GM18508 (cell line): Measurements from ENCODE around the gene TRHDE.

Experiments used
- ATAC-seq: cut with Tn5 transposase; IDR thresholded peaks from one replicate; pipeline ENCODE4 v1.9.1; 2021; ENCODE audit warnings: moderate number of reproducible peaks; ENCODE audit not compliant: insufficient read depth, unreplicated experiment

TRHDE gene

DNA sequence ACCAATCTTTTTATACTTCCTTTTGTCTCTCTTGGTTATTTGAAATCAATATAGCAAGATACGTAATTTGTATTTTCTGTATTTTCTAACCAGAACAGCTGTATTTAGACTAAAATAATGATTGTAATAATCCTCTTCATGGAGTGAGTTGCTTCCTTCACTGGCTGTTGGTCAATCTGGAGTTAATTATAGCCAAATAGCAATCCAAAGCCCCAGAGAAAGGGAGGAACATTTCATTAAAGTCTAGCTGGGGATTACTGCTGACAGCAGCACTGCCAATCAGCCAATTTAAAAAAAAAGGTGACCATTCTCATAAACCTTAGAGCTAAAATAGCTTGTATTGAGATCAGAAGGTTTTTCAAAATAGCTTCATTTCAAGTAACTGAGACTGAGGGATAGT, 118.0 kb downstream of the TRHDE start:
- no peak for ATAC-seq

DNA sequence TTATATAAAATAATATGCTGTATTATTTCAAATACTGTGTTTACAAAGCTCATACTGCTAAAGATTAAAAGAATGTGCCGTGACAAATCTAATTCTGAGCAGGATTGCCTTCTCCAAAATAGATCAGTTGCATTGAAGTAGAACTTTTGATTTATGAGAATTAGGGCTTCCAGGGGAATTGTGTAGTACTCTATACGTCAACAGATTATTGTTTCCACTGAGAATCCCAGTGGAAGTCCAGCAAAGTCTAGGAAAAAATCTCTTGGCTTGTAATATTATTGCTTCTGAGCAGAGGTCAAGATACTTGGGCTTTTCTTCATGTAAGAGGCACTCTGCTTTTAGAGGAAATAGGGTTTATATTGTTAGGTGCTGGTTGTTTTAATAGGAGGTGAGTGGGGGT, 133.9 kb downstream of the TRHDE start:
- ATAC-seq, result no peak

DNA sequence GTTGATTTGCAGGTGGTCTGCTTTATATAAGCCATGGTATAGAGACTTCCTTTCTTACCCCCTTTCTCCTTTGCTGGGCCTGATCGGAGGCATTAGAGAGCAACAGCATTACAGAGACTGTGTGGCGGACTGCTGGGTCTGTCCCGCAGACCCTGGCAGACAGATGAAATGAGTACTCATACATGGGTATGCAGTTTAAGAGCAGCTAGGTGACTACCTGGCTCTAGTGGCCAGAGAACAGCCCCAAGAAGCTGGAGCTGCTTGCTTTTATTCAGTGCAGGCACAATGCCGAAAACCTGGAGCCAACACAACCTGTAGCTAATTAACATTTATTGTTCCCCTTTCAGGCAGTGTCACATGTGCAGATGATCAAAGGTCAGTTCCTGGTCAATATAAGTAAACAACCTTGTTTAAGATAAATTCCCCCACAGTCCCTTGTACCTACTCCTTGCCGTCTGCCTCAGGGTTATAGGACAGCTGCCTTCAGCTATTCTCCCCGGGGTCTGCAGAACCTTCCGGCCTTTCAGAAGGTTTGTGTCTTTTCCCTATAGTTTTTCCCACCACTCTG, 160.0 kb downstream of the TRHDE start:
- no peak for ATAC-seq

DNA sequence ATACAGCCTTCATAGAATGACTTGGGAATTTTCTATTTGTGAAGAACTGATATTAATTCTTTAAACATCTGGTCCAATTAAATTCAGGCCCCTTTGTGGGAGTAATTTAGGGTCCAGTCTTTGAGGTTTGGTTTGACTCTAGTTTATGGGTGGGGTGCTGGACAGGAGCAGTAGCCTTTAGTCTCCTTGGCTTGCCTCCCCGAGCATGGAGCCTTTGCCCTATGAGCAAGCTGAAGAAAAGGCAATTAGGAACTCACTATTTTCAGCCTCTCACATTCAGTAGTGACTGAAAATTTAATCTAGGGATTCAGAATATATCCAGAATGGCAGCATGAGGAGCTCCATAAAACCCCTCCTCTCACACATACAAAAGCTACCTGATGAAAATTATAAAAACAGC, 161.1 kb downstream of the TRHDE start:
- no peak for ATAC-seq

DNA sequence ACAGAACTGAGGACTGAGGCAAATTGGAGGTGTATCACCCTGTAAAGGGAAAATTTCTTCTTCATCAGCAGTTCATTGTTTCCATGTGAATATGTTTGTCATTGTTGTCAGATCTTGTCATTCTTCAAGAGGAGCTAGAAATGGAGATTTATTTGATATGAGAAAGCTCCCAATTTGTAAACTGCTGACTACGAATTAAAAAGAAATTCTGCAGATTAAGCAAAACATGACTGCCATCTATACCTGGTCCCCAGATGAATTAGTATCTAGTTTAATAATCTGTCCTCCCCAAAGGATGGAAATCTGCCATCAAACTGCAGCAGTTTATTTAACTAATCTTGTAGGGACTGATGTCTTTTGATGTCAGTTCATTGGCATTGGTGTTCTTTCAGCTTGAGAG, 162.8 kb downstream of the TRHDE start:
- no peak for ATAC-seq

DNA sequence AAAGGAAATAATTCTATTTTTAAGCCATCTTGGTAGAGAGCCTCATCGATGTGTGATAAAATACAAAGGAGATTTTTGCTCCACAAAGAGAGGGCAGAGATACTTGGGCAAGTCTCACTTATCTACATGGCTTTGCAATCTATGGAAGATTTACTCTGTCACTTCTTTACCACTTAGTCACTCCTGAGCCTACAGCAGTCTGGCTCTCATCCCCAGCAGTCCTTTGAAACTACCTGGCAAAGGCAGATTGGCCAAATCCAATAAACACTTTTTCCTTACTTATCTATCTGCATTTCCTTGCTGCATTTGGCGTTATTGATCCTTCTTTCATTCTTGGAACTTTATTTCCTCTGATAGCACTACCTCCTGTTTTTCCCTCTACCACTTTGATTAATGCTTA, 170.0 kb downstream of the TRHDE start:
- ATAC-seq, result no peak

DNA sequence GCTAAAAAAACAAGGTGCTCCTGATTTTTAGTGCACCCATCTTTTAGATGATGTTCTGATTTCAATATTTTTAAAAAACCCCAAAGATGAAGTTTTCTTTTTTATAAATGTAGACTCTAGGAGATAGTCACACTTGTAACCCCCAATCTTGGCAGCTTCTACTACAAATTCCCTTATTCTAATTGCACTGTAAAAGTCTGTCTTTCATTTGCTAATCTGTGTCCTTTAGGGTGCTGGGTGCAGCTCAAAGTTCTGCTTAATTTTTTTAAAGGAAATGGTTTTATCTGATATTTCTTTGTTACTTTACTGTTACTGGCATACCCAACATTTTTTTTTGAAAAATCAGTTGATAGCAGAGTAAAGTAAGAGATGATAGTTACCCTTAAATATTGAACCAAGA, 172.0 kb downstream of the TRHDE start:
- no peak for ATAC-seq

DNA sequence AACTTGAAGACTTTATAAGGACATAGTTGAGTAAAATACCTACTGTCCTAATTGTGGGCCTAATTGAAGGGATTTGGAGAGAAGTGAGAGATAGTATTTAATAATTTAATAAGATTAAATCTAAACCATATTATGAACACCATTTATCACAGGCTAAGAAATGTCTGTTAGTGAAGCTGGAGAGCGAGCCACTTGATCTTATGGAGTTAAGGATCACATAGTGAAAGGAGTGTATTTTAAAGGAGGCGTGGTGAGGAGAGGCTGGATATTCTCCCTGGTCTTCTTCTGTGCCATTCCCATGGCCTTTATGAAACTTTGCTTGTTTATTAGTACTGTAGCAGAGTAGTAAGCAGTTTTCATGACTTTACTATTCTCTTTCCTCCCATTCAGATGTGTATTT, 172.4 kb downstream of the TRHDE start:
- no peak for ATAC-seq

DNA sequence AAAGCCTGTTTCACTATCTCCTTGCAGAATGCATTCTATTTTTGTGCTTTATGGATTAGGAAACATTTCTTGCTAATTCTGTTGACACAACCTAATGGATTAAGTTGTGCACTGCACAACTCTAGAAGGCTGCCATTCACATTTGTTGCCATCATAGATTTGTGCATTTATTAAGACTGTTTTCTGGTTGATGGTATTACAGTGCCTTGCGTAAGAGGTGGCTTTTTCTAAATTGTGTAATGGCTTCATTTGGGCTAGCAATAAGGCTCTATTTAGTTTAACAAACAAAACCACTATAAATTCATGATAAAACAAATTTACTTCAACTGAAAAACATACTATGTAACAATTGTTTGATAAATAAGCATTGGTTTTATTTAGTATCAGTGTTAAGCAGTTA, 175.9 kb downstream of the TRHDE start:
- no peak for ATAC-seq

DNA sequence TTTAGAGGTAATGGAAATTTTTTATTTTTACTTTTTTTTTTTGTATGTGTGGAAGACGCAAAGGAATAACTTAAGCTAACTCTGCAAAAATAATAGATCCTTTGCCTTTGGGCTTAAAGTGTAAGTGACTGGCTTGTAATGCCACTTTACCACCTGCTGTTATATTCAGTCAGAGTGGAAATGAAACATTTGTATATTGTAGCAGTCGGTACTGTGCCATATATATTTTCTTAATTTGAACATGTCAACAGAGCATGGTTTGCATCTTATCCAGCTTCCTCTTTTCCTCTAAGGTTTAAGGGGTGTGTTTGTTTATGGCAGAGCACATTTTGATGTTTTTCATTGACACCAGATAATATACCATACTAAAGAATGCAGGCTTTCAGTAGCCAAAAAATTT, 176.6 kb downstream of the TRHDE start:
- no peak for ATAC-seq

DNA sequence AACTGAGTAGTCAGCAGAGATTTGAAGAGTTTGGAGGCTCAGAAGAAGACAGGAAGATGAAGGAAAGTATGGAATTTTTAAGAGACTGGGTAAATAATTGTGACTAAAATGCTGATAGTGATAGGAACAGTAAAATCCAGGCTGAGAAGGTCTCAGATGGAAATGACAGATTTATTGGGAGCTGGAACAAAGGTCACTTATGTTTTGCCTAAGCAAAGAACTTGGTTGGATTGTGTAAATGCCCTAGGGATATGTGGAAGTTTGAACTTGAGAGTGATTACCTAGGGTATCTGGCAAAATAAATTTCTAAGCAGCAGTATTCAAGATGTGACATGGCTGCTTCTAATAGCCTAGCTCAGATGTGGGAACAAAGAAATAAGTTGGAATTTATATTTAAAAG, 180.9 kb downstream of the TRHDE start:
- ATAC-seq, result no peak

DNA sequence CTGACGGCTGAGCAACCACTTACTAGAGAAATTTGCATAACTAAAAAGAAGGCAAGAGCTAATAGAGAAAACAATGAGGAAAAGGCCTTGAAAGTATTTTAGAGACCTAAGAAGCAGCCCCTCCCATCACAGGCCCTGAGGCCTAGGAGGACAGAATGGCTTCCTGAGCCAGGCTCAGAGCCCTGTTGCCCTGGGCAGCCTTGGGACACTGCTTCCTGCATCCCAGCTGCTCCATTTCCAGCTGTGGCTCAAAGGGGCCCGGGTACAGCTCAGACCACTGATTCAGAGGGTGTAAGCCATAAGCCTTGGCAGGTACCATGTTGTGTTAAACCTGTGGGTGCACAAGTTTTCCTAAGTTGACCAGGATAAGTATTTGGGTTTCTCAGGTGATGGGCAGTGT, 181.4 kb downstream of the TRHDE start:
- no peak for ATAC-seq

DNA sequence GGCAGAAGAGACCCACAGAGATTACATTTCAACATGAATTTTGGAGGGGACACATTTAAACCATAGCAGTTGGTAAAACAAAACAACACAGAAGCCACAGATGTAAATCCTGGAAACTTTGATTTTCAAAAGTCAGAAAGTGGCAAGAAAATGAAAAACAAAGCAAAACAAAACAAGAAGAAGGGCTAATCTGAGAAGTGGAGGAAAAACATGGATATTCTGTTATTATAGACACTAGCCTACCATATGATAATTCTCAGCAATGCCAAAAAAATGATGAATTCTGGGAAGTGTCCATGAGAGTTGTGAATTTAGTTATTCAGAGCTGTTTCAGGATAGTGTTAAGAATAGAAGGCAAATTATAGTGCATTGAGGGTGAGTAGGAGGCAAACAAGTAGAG, 192.3 kb downstream of the TRHDE start:
- ATAC-seq, result no peak

DNA sequence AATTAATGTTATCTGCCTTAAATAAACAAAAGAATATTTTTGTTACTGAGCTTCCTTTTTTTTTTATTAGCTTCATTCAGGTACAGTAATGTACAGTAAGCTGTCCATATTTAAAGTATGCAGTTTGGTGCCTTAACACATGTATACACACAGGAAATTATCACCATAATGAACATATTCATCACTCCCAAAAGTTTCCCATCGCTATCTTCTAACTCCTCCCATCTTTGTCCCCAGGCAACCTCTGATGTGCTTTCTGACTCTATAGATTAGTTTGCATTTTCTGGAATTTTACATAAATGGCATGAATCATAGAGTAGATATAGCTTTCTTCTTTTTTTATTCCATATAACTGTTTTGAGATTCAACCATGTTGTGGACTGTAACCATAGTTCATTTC, 193.0 kb downstream of the TRHDE start:
- ATAC-seq, result no peak

DNA sequence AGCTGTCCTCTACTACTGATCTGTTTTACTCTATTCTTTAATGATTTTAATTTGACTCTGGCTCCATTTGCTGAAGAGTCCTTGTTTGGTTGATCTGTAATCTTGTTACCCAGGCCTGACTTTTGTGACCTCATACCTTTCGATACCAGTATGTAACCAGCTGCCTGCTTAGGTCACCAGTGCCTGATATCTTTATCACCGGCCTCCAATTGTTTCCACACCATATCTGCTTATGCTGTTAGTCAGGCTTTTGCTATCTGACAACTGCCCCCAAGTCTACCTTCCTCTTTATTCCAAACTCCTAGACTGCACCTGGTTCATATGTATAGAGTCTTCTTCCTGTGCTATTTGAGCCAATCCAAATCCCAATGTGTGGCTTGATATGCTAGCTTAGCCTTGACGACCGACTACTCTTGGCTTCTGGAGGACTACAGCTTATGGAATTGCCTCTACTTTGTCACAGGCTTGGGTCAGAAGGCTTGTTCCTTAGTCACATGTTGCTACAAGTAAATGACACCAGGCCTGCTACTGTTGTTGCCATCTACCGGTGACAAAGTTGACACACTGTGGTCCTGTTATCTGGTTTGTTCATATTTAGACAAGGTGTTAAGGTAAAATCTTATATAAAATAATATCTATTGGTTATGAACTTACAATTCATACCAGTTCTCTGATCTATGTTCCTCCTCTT, 193.9 kb downstream of the TRHDE start:
- no peak for ATAC-seq

DNA sequence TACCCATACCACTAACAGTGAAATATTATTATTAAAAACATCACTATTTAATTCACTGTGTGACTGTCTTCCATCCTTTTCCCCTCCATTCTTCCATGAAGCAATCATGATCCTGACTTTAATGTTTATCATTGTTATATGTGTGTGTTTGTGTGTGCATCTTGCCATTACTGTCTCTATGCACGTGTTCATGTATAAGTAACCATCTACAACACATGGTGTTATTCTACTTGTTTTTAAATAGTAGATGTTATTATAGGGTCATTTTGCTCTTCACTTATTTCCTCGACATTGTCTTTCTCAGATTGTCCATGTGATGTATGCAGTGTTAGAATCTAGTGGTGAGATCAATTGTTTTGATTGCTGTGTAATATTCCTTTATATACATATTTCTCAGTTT, 195.8 kb downstream of the TRHDE start:
- ATAC-seq, result no peak

DNA sequence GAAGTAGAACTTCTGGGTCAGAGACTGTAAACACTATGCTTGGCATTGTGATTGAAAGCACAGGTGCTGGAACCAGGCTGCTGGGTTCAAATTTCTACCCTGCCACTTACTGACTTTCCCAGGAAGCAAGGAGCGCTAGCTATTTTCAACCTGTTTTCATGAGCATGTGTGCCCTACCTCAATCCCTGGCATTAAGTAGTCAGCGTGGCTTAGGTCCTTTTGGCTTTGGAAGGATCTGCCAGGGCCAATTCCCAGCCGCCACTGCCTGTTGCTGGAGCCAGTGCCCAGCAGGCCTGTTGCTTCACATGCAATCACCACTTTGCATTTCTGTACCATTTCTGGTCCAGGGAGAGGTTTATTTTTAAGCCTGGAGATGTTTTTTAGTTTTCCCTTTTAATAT, 196.3 kb downstream of the TRHDE start:
- no peak for ATAC-seq

DNA sequence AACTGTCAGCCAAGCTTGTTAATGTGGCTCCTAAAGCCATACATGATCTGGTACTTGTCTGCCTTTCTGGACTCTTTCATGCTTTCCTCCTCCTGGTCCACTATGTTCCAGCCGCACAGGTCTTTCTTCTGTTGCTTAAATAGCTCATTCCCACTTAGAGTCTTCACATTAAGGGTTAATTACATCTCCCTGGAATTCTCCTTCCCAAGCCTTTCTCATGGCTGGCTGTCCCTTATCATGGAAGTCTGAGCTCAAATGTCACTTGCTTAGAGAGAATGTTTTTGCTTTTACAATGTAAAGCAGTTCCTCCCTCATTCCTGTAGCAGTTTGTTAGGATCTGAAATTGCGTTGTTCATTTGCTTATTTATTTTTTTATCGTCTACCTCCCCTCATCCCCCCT, 199.6 kb downstream of the TRHDE start:
- no peak for ATAC-seq

DNA sequence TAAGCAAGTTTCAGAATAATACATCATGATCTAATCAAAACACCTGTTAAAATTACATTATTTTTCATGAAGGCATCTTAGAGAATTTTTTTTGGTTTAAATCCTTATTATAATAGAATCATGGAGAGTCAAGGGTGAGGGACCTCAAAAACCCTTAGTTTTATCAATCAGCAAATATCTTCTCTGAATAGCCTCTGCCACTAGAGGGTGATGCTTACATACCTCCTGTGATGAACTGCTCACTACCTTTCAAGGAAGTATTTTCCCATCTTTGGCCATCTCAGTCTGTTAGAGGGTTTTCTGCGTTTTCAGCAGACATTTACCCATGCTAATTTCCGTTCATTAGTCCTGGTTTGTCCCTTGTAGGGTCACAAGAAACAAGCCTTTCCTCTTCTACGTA, 200.2 kb downstream of the TRHDE start:
- no peak for ATAC-seq

DNA sequence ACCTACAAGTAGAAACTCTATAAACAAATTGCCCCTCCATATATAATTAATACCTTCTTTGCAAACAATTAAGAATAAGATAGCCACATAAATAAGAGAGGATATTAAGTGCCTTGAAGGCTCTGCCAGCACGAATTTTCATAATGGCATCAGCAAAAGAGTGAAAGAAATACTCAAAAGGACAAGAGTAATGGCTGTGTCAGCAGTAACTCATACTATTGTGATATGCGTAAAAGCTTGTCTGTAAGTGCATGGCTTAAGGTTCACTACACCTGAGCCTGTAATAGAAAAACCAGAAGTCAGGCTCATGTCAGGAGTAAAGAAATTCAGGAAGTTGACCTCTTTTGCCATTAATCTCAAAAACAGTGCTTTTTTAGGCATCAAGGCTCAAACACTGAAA, 204.1 kb downstream of the TRHDE start:
- no peak for ATAC-seq

DNA sequence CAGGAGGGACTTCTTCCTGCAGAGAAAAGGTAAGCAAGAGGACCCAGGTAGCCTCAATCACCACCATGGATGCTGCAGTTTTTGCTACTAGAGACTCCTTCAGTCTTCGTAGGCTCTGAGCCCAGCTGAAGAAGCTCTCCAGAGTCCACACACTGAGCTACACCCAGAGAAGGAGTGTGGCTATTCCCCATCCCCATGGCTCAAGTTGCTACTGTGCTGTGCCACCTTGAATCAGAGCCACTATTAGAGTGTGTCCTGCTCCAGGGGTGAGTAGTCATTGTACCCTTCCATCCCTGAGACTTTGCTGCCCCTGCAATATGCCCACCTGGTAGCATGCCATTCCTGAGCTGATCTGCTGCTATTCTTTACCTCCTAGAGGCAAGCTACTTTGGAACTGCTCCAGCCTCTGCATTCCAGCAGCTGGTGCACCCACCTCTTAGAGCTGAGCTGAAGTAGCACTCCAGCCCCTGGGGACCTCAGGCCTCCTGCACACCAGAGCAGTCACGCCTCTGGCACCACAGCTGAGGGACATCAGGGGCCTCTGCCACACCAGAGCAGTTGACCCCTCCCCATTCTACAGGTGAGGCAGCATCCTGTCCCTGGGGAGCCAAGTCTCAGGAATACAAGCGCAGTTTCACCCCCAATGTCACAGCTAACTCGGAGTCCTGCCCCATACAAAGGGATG, 213.0 kb downstream of the TRHDE start:
- ATAC-seq, result no peak

DNA sequence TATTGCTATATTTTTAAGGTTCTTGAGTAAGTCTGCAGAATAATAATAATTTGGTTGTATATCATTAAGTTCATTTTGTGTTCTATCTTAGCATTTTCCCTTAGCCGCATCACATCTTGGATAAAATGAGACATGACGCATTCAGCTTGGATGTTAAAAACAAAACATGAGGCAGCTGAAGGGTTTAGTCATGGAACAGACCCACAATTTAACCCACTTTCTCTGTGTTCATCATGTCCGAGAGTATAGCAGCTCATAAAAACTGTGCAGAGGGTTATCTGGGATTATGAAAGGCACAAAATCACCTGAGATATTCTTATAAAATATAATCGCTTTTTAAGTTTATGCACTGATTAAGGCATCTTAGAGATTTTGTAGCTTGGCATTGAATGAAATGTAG, 219.3 kb downstream of the TRHDE start:
- no peak for ATAC-seq
